ENCODE measurements around the gene GABRA4.

GRCh38 chr4:46977245-46977644 lies 16.1 kb downstream of the GABRA4 start:
- no peak for TF ChIP-seq CTCF (conservative IDR thresholded peaks at IDR 0.05 in 1 of 2, IDR thresholded peaks at IDR 0.05 in 1 of 2; ENCODE audit: low read depth in 1 of 2, low read length in 2 of 2)
- TF ChIP-seq EZH2 (IDR thresholded peaks at IDR 0.05; ENCODE audit: low read length, missing control alignments), result no peak

Data from fibroblast of lung (primary cell).